Activated T-cell treated with anti-CD3 and anti-CD28 coated beads, Interleukin-2, amount 50 U/mL, for 1 hour (primary cell): ENCODE data around the gene MON1B.
"Not testable (repeated sequence)": the region's sequence is repeated elsewhere in the genome, so short reads cannot be mapped to it uniquely, and the experiment has no call there.

Experiments used
- DNase-seq: peaks from one replicate; pipeline ENCODE4 v3.0.0-alpha.2; 2020

Gene MON1B

GRCh38 chr16:77199211-77199610 lies 8.2 kb downstream of the MON1B start, which contains the start of gene SYCE1L:
SYCE1L (plus strand) TSS chr16:77199408; CDS start chr16:77199452, 44 bp downstream.
- DNase-seq, result no peak

GRCh38 chr16:77206533-77206932 lies 15.5 kb downstream of the MON1B start:
- no peak for DNase-seq

- no peak for DNase-seq
Measured at GRCh38 chr16:77207030-77207429, 16.0 kb downstream of the MON1B start.

- no peak for DNase-seq
Measured at GRCh38 chr16:77208382-77208781, 17.4 kb downstream of the MON1B start.

GRCh38 chr16:77211880-77212740 lies 21.1 kb downstream of the MON1B start:
- peak; percentile 79 for DNase-seq

GRCh38 chr16:77212741-77213541 lies 22.0 kb downstream of the MON1B start:
- peak; percentile 80 for DNase-seq

- no peak for DNase-seq
Measured at GRCh38 chr16:77213542-77214106, 22.6 kb downstream of the MON1B start.

- no peak for DNase-seq
Measured at GRCh38 chr16:77214411-77215138, 23.6 kb downstream of the MON1B start.

GRCh38 chr16:77219437-77219836 lies 28.4 kb downstream of the MON1B start:
- no peak for DNase-seq

GRCh38 chr16:77220427-77220826 lies 29.4 kb downstream of the MON1B start:
- no peak for DNase-seq

- DNase-seq, result no peak
Measured at GRCh38 chr16:77221482-77221881, 30.5 kb downstream of the MON1B start.

GRCh38 chr16:77223184-77223583 lies 32.2 kb downstream of the MON1B start:
- no peak for DNase-seq

- no peak for DNase-seq
Measured at GRCh38 chr16:77225182-77225581, 34.2 kb downstream of the MON1B start.

- DNase-seq, result no peak
Measured at GRCh38 chr16:77227745-77228144, 36.8 kb downstream of the MON1B start.

- no peak for DNase-seq
Measured at GRCh38 chr16:77231047-77231446, 40.1 kb downstream of the MON1B start.

GRCh38 chr16:77233799-77234519 lies 43.0 kb downstream of the MON1B start:
- DNase-seq, result no peak

- no peak for DNase-seq
Measured at GRCh38 chr16:77234611-77235010, 43.6 kb downstream of the MON1B start.

GRCh38 chr16:77236063-77236511 lies 45.1 kb downstream of the MON1B start:
- peak; percentile 90 for DNase-seq

- no peak for DNase-seq
Measured at GRCh38 chr16:77238593-77238992, 47.6 kb downstream of the MON1B start.

GRCh38 chr16:77242471-77242870 lies 51.5 kb downstream of the MON1B start:
- DNase-seq, result not testable (repeated sequence)

GRCh38 chr16:77246150-77246549 lies 55.2 kb downstream of the MON1B start:
- DNase-seq, result no peak

GRCh38 chr16:77250400-77250799 lies 59.4 kb downstream of the MON1B start:
- no peak for DNase-seq
